Fibroblast of mammary gland (primary cell): ENCODE data around the gene IL2.

Experiments
- DNase-seq: peaks from one replicate; pipeline ENCODE4 v3.0.0-alpha.2; 2010; ENCODE audit warnings: low read depth
- H3K4me3 ChIP-seq: 2 replicates; pipeline ENCODE4 v1.5.1; 2011; ENCODE audit warnings: low read depth, mild to moderate bottlenecking, low read length, moderate library complexity; ENCODE audit not compliant: control insufficient read depth
- CTCF ChIP-seq: conservative IDR thresholded peaks from 2 replicates; pipeline ENCODE4 v1.5.1; 2011; ENCODE audit warnings: low read depth, low read length, inconsistent platforms; ENCODE audit not compliant: control insufficient read depth, insufficient read depth

The IL2 gene

DNA sequence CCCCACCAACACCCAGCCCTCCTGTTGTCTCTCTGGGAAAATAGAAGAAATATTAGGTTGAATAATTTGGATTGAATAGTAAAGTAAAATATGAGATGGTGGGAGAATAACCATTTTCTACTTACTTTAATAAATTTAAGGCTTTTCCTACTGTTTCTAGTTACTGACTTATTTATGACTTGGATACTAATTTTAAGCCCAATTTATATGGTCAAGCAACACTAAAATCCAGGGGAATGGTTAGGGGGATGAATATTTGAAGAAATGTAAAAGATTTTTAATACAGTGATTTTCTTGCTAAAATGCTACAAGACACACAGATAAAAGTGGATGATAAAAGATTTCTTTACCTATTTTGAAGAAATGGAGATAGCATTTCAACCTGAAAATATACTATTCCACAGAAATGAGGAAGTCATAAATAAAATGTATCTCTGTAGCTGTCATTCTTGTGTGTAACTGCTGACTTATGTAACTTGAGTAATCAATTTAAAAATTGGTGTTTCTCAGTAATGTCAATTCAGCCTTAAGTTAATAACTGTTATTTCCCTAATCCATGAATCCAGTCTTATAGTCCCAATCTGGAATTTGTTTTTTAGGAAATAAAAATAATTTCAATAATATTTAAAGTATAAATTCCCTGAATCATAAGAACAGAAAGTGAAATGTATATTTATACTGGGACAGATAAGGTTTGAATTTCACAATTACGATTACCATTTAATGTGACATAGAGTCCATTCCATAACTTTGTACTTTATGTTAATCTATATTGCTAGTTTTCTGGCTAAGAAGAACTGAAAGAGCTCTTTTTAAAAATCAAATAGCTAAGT is 24.3 kb upstream of the IL2 start:
- no peak overlapping the region for H3K4me3 ChIP-seq
- DNase-seq = no peak
- no peak for TF ChIP-seq CTCF

- DNase-seq = peak; percentile 21
- no peak overlapping the region for H3K4me3 ChIP-seq
- no peak for TF ChIP-seq CTCF
Measured at GRCh38 chr4:122479935-122480416, 23.5 kb upstream of the IL2 start.

DNA sequence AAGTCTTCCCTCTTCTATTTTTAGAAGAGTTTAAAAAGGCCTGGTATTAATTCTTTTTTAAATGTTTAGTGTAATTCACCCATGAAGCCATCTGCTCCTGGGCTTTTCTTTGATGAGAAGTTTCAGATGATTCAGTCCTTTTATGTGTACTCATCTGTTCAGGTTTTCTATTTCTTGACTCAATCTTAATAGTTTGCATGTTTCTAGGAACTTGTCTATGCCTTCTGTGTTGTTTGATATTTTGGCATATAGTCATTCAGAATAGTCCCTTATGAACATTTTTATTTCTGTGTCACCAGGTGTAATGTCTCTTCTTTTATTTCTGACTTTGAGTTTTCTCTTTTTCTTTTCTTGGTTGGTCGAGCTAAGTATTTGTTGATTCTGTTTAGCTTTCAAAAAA is 20.2 kb upstream of the IL2 start:
- no peak overlapping the region for H3K4me3 ChIP-seq
- no peak for TF ChIP-seq CTCF
- DNase-seq = no peak

- TF ChIP-seq CTCF = no peak
- no peak for DNase-seq
Measured at GRCh38 chr4:122476126-122476525, 19.6 kb upstream of the IL2 start.

GRCh38 chr4:122475233-122475632 is 18.7 kb upstream of the IL2 start:
- no peak for DNase-seq
- TF ChIP-seq CTCF = no peak

More at GRCh38 chr4:122476126-122476525, 19.6 kb upstream of the IL2 start:
- H3K4me3 ChIP-seq = no peak overlapping the region

DNA sequence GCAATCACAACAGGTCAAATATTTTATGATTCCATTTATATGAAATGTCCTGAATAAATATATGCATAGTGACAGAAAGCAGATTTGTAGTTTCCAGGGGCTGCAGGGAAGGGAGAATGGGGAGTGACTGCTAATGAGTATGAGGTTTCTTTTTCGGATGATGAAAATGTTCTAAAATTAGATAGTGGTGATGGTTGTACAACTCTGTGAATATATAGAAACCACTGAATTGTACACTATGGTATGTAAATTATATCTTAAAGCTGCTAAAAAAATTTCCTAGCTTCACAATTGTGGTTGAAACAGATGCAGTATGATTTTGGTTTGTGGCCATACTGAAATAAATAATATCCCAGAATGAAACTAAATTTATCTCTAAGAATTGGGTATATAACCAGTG is 12.9 kb upstream of the IL2 start:
- no peak overlapping the region for H3K4me3 ChIP-seq
- DNase-seq = no peak
- TF ChIP-seq CTCF = no peak

More at GRCh38 chr4:122475233-122475632, 18.7 kb upstream of the IL2 start:
- H3K4me3 ChIP-seq = no peak overlapping the region

DNA sequence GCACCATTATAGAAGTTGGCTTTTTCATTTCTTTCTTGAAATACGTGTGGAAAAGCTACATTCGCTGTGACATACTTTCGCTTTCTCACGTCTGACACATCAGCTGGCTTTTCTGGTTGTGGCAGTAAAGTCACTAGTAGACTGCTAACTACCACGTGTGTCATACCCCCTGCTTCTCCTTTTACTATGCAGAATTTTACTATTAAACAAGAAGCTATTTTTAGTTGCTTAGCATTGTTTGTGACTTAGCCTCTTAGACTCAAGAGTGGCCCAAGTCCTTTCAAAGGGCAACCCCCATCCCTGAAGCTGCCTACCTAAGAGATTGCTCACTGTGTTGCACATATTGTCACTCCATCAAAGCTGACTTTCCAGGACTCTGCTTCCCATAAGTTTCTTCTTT is 2.1 kb upstream of the IL2 start:
- no peak overlapping the region for H3K4me3 ChIP-seq
- TF ChIP-seq CTCF = no peak

More for the DNA sequence above, 2.1 kb upstream of the IL2 start:
- DNase-seq = peak; percentile 6
